Stimulated activated CD8-positive, alpha-beta memory T cell treated with anti-CD3 and anti-CD28 coated beads, Interleukin-12 subunit alpha, Interleukin-12 subunit beta, amount 100 ng/mL, for 4 hours (primary cell): ENCODE results near the gene STK31.
"Not testable (repeated sequence)": the region's sequence is repeated elsewhere in the genome, so short reads cannot be mapped to it uniquely, and the experiment has no call there.

ENCODE experiments used
- DNase-seq: peaks from one replicate; pipeline ENCODE4 v3.0.0-alpha.2; 2020; ENCODE audit warnings: low read depth

STK31 gene, protein sequence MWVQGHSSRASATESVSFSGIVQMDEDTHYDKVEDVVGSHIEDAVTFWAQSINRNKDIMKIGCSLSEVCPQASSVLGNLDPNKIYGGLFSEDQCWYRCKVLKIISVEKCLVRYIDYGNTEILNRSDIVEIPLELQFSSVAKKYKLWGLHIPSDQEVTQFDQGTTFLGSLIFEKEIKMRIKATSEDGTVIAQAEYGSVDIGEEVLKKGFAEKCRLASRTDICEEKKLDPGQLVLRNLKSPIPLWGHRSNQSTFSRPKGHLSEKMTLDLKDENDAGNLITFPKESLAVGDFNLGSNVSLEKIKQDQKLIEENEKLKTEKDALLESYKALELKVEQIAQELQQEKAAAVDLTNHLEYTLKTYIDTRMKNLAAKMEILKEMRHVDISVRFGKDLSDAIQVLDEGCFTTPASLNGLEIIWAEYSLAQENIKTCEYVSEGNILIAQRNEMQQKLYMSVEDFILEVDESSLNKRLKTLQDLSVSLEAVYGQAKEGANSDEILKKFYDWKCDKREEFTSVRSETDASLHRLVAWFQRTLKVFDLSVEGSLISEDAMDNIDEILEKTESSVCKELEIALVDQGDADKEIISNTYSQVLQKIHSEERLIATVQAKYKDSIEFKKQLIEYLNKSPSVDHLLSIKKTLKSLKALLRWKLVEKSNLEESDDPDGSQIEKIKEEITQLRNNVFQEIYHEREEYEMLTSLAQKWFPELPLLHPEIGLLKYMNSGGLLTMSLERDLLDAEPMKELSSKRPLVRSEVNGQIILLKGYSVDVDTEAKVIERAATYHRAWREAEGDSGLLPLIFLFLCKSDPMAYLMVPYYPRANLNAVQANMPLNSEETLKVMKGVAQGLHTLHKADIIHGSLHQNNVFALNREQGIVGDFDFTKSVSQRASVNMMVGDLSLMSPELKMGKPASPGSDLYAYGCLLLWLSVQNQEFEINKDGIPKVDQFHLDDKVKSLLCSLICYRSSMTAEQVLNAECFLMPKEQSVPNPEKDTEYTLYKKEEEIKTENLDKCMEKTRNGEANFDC

DNA sequence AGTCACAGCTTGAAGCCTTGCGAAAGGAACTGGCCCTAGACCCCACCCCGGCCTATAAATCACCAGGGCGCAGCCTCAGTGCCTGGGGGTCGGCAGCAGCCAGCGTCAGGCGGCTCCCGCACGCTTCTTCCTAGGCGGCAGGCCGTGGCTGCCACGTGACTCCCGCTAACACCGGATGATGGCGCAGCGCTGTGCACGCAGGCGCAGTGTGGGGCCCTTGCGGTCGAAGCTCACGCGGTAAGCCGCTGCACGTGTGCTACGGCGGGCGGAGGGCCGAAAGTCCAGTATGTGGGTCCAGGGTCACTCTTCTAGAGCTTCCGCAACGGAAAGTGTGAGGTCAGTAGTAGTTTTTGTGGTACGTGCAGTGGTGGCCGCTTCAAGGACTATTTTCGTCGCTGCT lies at the start of gene STK31:
TSS of gene STK31 (plus strand) at position 220 of the 400 bp plus-strand sequence. CDS start at position 287, 67 bp downstream.
- DNase-seq, result no peak

DNA sequence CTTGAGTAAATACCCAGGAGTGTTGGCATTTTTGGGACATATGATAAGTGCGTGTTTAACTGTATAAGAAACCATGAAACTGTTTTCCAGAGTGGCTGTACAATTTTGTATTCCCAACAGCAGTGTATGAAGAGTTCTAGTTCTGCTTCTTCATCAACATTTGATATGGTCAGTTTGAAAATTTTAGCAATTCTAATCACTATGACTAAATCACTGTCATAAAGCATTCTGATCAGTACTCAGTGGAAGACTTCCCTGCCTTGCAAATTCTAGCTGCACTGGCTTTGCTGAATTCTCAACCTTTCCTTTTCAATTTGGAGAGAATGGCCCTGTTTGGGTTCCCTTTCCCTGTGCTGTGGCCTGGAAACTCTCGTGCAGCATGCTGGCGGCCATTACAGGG lies 48.6 kb upstream of the STK31 start:
- no peak for DNase-seq

DNA sequence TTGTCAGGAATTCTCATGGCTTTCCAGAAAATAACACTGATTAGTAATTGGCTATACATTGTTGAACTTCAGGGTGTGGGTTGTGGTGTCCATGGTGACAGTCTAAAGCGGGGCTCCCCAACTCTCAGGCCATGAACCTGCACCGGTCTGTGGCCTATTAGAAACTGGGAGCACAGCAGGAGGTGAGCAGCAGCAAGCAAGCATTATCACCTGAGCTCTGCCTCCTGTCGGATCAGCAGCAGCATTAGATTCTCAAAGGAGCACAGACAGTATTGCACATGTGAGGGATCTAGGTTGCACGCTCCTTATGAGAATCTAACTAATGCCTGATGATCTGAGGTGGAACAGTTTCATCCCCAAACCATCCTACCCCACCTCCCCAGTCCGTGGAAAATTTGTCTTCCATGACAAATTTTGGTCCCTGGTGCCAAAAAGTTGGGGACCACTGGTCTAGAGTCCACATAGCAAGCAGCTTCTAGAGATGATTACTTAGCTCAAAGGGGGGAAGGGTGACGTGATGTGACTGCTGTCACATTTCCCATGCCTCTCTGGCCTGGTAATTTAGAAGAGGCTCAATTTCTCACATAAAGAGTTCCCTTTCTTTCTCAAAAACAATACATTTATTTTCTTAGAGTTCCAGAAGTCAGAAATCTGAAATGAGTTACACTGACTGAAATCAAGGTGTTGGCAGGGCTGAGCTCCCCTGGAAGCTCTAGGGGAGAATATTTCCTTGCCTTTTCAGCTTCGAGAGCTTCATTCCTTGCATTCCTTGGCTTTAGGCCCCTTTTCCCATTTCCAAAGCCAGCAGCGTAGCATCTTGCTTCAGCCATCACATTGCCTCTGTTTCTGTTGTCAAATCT lies 47.7 kb upstream of the STK31 start:
- no peak for DNase-seq

DNA sequence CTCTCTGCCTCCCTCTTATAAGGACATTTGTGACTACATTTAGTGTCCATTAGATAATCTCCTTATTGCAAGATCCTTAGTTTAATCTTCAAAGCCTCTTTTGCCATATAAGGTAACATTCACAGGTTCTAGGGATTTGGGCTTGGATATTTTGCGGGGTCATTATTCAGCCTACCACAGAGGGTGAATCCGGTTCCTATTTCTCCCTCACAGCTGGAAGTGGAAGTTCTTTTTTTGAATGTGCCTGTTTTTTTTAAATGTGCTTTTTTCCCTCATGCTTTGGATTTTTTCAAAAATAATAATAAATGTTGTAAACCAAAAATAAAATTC lies 47.1 kb upstream of the STK31 start:
- no peak for DNase-seq

DNA sequence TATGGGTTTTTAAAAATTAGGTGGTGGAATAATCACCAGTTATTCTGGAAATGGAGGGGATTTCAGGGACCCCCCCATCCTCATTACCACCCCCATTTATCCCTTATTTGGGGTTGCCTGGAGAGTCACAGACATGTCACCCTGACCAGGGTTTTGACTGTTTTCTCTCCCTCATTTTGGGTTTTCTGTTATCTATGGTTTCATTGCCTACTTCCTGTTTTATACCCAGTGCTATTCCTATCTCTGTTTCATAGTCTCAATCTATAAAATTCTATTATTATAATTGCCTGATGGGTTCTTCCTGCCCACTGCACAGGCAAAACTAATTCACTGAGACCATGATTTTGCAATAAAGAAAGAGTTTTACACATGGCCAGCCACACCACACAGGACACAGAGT lies 45.9 kb upstream of the STK31 start:
- DNase-seq, result no peak

DNA sequence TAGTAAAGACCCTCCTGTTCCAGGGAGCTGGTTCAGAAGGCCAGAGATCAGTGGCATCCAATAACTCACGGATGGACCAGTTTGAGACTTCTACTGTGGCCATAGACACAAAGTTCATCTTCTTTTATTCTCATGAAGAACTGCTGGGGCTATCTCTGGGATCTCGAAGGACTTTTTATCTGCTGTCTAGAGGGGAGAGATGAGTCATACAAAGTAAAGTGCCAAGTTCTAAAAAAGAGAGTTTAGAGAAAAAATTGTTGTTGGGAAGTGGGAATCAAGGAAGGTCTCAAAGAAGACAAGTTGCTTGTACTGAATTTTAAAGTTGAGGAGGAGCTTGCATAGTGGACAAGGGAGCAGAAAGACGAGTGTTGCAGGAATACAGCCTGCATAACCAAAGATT lies 38.0 kb upstream of the STK31 start:
- DNase-seq, result no peak

DNA sequence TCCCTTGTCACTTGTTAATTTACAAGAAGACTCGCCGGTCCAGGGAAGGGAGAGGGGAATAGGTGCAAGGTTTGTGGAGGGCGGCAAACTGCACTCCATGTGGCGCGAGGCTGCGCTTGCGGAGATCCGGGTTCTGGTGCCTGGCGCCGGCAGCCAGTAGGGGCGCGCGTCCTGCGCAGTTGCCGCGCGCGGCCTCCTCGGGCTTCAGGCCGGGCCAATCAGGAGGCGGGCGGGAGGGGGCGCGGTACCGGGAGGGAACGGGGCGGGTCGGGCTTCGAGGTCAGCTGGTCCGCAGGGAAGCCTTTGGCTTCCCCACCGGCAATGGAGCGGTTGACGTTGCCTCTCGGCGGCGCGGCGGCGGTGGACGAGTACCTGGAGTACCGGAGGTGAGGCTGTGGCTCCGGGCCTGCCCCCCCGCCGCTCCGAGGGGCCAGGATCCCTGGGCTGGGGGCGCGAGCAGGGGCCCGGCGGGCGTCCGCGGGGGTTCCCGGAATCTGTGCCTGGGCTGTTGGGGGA lies 30.1 kb upstream of the STK31 start, which contains the start of gene FAM221A:
TSS of gene FAM221A (plus strand) at position 302 of the 516 bp plus-strand sequence. CDS start at position 322, 20 bp downstream.
- DNase-seq, result peak; percentile 70

DNA sequence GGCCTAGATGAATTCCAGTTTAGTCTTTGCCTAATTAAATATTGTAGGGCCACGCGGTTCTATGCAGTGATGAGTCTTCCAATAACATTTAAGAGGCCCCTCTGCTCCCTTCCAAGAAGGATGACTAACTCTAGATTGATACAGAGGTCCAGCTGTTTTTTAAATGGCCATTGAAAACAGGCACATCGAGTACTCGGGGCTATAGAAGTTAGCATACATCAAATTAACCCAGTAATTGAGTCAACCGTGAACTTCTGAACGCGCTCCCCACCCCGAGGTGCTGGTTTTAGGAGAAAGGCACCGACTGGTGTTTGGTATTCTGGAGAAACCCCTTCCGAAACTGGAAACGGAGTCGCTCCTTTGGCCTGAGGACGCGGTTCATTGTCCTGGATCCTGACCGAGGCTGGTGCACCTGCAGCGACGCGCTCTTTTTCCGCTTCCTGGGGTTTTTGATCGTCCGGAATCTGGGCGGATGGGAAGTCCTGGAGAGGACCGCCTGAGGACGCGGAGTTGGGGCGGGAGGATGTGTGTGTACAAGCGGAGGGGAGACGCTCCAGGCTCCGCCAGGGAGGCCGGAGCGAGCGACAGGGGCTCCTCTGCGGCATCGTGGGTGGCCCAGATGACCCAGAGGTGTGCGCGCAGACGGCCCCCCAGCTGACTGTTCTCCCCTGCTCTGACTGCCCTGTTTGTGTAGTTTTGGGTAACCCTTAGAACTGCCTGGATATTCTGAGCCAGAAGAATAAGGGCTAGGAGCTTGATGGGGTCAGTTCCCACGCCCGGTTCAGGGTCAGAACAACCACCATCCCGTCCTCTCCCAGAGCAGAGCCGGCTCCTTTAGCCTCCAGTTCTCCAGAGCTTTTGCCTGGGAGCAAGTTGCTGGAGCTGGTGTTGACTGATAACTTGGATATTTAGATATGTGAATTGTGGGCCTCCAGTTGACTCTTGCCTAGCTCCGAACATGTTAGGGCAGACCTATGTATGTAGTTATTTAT lies 29.3 kb upstream of the STK31 start:
- peak; percentile 1 for DNase-seq

DNA sequence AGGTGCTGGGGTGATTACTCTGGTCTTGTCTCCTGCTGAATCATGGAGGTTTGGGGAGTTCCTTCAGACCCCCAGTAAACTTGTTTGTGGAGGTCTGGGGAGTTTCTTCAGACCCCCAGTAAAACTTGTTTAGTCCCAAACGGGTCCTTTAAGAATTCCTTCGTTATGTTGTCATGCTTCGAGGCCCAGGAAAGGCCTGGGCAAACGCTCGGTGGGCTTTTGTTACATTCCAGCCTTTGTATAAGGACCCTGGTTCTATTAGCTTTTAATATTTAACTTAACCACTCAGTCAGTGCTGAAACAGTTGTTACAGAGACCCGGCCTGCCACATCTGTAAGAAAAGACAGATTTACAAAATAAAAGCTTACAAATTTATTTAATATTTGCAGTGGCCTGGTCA lies 26.0 kb upstream of the STK31 start:
- DNase-seq, result not testable (repeated sequence)

DNA sequence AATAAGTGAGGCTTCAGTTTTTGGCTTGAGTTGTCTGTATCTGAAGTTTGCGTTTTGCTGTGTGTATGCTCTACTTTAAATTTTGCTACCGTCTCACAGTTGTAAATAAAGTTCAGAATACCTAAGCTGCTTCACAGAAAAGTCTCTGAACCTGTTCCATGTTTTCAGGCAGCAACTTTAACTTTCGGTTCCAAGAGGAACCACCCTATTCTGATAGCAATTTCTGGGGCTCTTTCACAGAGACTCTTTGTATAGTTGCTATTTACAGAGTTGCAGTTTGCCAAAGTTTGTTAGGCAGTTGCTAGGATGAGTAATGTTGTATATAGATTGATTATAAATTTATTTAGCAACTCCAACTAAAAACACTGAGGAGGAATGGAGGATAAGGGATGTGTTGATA lies 24.3 kb upstream of the STK31 start:
- no peak for DNase-seq

DNA sequence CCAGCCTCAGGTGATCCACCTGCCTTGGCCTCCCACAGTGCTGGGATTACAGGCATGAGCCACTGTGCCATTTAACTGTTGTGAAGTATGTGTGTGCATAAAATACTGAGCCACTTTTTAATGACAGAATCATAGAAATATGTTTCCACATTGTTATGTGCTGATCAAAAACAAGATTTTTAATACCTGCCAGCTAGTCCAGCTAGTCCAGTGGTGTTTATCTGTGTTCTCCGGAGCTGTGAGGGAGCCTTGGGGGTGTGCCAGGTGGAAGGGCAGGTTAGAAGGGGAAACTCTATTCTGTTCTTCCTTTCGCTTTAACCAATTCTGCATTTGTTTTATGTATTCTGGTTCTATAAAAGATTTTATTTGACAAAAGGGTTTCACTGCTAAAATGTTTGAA lies 23.0 kb upstream of the STK31 start:
- no peak for DNase-seq

DNA sequence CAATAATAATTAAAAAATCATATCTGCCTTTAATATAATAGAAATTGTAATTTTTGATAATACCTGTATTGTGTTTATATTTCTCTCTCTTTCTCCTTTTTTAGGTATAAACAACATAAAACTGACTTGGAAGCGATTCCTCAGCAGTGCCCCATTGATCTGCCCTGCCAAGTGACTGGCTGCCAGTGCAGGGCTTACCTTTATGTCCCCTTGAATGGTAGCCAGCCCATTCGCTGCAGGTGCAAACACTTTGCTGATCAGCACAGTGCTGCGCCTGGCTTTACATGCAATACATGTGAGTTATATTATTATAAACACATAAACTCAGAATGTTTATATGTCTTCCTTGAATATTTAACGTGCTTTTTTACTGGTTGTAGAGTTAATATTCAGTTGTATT lies 20.9 kb upstream of the STK31 start:
- DNase-seq, result no peak

DNA sequence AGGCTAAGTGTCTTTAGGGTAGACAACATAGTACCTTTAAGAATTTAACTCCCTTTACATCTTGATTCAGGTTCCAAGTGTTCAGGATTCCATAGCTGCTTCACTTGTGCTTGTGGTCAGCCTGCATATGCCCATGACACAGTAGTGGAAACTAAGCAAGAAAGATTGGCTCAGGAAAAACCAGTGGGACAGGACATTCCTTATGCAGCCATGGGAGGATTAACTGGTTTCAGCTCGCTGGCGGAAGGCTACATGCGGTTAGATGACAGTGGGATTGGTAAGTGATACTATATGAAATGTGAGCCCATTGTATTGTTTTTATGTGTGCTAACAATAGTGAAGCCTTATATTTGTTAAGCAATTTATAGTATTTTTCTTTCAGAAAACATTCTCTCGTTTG lies 18.7 kb upstream of the STK31 start:
- DNase-seq, result no peak

DNA sequence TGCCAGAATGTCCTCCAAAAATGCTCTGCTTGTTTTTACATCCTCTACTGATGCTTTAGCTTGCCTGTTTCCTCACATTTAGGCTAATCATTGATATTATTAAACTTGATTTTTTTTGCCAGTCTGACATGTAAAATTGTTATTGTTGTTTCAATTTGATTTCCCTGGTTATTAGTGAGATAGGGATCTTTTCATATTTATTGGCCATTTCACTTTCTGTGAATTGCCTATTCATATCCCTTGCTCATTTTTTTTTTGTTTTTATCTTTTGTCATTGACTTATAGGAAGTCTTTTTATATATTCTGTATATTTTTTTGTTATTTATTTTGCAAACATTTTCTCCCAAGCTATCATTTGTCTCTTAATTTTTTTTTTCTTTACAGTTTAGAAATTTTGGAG lies 16.8 kb upstream of the STK31 start:
- DNase-seq, result no peak

DNA sequence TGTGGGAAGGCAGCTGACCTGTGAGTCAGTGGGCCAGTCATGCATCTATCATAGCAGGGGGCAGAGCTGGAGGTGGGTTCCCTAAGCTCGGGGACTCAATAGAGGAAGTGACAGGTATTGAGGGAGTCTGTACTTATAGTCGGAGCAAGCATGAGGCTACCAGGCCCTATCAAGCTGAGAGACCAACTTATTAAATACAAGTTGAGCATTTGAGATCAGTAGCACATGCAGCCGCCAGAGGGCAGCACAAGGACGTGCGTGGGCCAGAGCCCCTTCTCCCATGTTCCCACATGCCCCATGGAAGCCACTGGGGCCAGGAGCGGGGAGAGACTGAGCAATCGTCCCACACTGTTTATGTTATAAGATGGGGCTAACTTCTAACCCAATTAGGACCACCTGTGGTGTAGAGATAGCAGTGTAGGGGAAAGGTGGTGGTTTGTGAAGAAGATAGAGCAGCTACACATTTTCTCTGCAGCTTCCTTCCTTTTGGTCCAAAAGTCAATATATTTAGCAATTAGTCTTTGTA lies 13.0 kb upstream of the STK31 start:
- DNase-seq, result peak; percentile 15

DNA sequence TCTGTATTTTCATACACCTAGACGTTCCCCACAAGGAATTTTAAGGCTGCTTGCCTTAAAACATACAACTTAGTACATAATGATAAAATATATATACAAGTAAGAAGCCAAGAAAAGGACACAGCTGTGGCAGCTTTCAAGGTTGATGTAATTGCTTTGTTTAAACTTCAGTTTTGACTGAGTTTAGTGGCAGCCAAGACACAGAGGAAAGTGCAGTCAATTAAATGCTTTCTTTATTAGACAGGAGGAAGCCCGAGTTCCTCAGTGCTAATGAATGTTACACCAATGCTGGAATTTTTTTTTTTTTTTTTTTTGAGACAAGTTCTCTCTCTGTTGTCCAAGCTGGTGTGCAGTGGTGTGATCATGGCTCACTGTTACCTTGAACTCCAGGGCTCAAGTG lies 11.2 kb upstream of the STK31 start:
- DNase-seq, result no peak

DNA sequence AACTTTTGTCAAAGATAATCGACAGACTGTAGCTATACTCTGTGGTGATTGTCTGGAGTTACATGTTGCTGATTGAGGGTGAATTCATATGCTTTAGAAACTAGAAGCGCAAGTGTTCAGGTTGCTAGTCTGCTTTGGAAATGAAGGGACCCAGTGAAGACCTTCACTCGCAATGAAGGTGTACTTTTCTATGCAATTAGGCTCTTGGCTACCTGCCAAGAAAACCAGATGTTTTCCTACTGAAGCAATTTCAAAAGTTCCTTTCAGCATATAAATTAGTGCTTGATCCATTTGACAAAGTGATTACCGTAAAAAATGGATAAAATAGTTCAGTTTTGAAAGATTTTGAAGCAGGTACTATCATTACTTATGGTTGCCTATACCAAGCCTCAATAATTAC lies 10.0 kb upstream of the STK31 start:
- no peak for DNase-seq

DNA sequence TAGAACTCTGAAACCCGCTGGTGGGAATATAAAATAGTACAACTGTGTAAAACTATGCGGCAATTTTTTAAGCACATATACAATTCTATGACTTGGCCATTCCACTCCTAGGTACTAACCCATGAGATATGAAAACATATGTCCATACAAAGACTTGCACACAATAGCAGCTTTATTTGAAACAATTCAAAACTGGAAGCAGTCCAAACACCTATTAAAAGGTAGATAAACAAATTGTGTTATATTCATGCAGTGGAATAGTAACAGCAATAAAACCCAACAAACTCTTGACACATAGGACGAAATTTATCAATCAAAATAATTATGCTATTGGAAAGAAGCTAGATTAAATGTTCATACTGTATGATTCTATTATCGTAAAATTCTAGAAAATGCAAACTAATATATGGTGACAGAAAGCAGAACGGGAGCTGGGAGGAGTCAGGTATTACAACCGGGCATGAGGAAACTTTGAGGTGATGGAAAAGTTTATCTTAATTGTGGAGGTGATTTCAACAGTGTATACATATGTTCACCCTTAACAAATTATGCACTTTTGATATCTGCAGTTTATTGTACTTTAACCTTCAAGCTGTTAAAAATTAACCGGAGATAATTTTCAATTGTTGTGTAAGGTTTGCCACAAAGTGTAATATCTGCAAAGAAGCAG lies 803 bp upstream of the STK31 start:
- no peak for DNase-seq

DNA sequence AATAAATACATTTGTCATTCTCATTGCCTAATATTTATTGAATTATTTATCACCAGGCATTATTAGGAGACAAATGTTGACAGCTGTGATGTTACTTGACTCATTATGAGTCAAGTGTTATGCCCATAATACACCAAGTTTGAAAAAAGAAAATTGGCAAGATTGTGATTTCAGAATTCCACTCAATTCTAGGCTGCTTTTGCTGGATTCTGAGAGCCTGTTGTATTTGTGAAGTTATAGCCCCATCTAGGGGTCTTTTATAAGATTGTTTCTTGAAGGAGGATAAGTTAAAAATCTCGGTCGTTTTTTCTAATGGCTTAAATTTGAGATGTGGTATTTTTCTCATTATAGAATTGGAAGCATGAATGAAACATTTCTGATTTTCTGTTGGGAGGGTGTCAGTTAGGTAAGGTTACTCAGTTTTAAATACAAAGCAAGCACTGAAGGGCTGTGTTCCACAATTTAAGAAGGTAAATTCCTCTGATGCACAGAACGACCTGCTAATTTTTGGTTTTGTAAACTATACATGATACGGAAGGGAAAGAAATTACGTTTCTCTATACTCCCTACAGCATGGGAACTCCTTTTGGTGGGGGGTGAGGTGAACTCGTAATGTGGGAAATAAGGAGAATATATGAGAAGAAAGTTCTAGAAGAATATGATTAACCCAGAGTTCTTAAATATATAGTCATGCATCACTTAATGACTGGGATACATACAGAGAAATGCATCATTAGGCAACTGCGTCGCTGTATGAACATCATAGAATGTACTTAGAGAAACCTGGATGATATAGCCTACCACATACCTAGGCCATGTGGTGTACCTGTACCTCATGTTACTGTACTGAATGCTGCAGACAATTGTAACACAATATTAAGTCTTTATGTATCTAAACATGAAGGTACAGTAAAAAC lies 2.6 kb downstream of the STK31 start:
- DNase-seq, result no peak
